Cardiac muscle cell (in vitro differentiated cells and primary cell): ENCODE data around the gene IL17RD. TPM values are rescaled to one million over a fixed set of nuclear protein-coding genes. Genes with fewer than 3 reads are reported as not detected.

Experiments used
- DNase-seq, 2 donors: peaks; one replicate each; pipeline versions ENCODE4 v3.0.0 to v3.0.0-alpha.2; 2010 to 2017; ENCODE audit warnings: low read depth in 1 of 2, low spot score in 1 of 2
- H3K27ac ChIP-seq: fragments of 200-600 bp; sonication (generic); 2 replicates; pipeline ENCODE4 v1.5.1; 2016
- H3K27me3 ChIP-seq: fragments of 200-600 bp; sonication (generic); 2 replicates; pipeline ENCODE4 v1.6.0; 2016; ENCODE audit warnings: control low read depth
- H3K36me3 ChIP-seq: fragments of 200-600 bp; sonication (generic); 2 replicates; pipeline ENCODE4 v1.5.1; 2016; ENCODE audit warnings: control low read depth
- H3K4me1 ChIP-seq: fragments of 200-600 bp; sonication (generic); 2 replicates; pipeline ENCODE4 v1.8.1; 2017; ENCODE audit warnings: low read depth, mild to moderate bottlenecking, mixed run types
- H3K4me3 ChIP-seq: fragments of 200-600 bp; sonication (generic); 2 replicates; pipeline ENCODE4 v1.5.1; 2016; ENCODE audit warnings: mild to moderate bottlenecking
- H3K9me3 ChIP-seq: fragments of 200-600 bp; sonication (generic); 2 replicates; pipeline ENCODE4 v1.5.1; 2017; ENCODE audit warnings: low read depth, mild to moderate bottlenecking, control low read depth
- CTCF ChIP-seq: IDR thresholded peaks from 2 replicates; pipeline ENCODE4 v1.5.1; 2012; ENCODE audit warnings: low read depth, mild to moderate bottlenecking, low read length
- polyA plus RNA-seq: library from polyadenylated mRNA; unstranded; fragments of >200 nt; fragmentation: Nextera tagmentation; extraction: Ambion mirVana; gene quantifications from 2 replicates; pipeline ENCODE4 v1.2.1, GENCODE V29; 2016
- total RNA-seq: library from RNA; depleted of rRNA; stranded (reverse); fragments of >200 nt; gene quantifications from 2 replicates; pipeline ENCODE4 v1.2.3, GENCODE V29; 2016

Gene IL17RD
- total and polyA plus RNA-seq, 2 experiments from 2014 or later = 7.4 to 110 TPM

GRCh38 chr3:57109437-57110199 lies 55.5 kb downstream of the IL17RD start:
- H3K9me3 ChIP-seq = no peaks in the 10 kb centered on the region
- H3K27ac ChIP-seq = peak overlapping the region; percentile 2
- no peak overlapping the region for H3K4me3 ChIP-seq
- DNase-seq = no peak
- peaks cover 27% of the 10 kb centered on the region for H3K36me3 ChIP-seq
- TF ChIP-seq CTCF = no peak
- no peaks in the 10 kb centered on the region for H3K27me3 ChIP-seq
- peaks cover 29% of the 10 kb centered on the region for H3K4me1 ChIP-seq

- peaks cover 28% of the 10 kb centered on the region for H3K36me3 ChIP-seq
- no peak overlapping the region for H3K4me3 ChIP-seq
- no peak for TF ChIP-seq CTCF
- H3K9me3 ChIP-seq = no peaks in the 10 kb centered on the region
- H3K27ac ChIP-seq = no peak overlapping the region
- DNase-seq = no peak
- peaks cover 34% of the 10 kb centered on the region for H3K4me1 ChIP-seq
- H3K27me3 ChIP-seq = no peaks in the 10 kb centered on the region
Measured at GRCh38 chr3:57108684-57109083, 56.5 kb downstream of the IL17RD start.

- no peak for TF ChIP-seq CTCF
Measured at GRCh38 chr3:57105585-57105984, 59.6 kb downstream of the IL17RD start.

GRCh38 chr3:57100046-57100695 lies 65.0 kb downstream of the IL17RD start:
- Histone ChIP-seq H3K36me3 (peaks cover 68% of the 10 kb centered on the region), H3K27ac (peak overlapping the region; percentile 69), H3K4me1 (peaks cover 13% of the 10 kb centered on the region), H3K9me3 (no peaks in the 10 kb centered on the region), H3K27me3 (no peaks in the 10 kb centered on the region), H3K4me3 (no peak overlapping the region)
- peak; percentile 82 to 85 for DNase-seq
- TF ChIP-seq CTCF = peak; percentile 81

More at GRCh38 chr3:57105585-57105984, 59.6 kb downstream of the IL17RD start:
- peaks cover 13% of the 10 kb centered on the region for H3K4me1 ChIP-seq
- DNase-seq = no peak
- no peak overlapping the region for H3K27ac ChIP-seq
- H3K4me3 ChIP-seq = no peak overlapping the region
- H3K9me3 ChIP-seq = no peaks in the 10 kb centered on the region
- peaks cover 48% of the 10 kb centered on the region for H3K36me3 ChIP-seq
- H3K27me3 ChIP-seq = no peaks in the 10 kb centered on the region

GRCh38 chr3:57098418-57099310 lies 66.5 kb downstream of the IL17RD start:
- no peak overlapping the region for H3K27ac ChIP-seq
- peaks cover 7% of the 10 kb centered on the region for H3K4me1 ChIP-seq
- DNase-seq = no peak
- peaks cover 64% of the 10 kb centered on the region for H3K36me3 ChIP-seq
- H3K4me3 ChIP-seq = no peak overlapping the region
- no peaks in the 10 kb centered on the region for H3K9me3 ChIP-seq
- no peaks in the 10 kb centered on the region for H3K27me3 ChIP-seq
- TF ChIP-seq CTCF = no peak
